Left renal pelvis (tissue), 4 donors: ENCODE data around the gene TSPO. TPM values are rescaled to one million over a fixed set of nuclear protein-coding genes. Genes with fewer than 3 reads are reported as not detected.

Experiments
- DNase-seq, 4 donors: peaks; one replicate each; pipeline ENCODE4 v3.0.0-alpha.2; 2013; ENCODE audit warnings: low read depth in 4 of 4, low spot score in 3 of 4
- polyA plus RNA-seq, 4 donors: library from polyadenylated mRNA; unstranded; fragments of 120-200 nt; gene quantifications; one replicate each; pipeline ENCODE4 v1.2.1, GENCODE V29; 2013; ENCODE audit not compliant: insufficient read length in 4 of 4

Gene TSPO
- polyA plus RNA-seq, 4 donors, result 18.4 to 36.3 (median 22.1) TPM

DNA sequence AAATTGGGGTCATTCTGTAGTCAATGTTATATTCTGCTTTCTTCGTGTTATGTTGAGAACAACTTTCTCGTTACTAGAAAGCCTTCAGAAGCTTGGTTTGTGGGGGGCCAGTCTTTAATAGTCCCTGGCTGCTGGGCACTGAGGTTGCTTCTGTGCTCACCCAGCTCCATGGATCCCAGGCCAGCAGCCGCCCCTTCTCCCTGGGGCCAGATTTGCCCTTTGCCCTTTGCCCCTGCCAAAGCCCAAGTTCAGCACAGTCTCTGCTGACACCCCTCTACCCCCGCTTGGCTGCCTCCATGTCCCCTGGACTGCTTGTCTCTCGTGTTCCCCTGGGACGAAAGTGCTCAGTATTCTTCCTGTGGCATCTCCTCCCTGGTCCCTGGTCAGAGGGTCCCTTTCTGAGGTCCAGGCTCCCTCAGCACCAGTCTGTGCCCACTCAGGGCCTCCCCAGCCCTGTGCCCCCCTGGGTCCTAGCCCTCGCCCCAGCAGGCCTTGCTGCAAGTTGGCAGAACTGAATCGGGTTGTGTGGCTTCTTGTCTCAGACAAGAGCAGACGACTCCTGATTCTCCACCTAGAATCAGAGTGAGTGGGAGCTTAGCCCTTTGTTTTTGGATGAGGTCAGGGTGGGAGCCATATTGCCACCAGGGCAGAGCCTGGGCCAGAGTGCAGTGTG, 6.7 kb downstream of the TSPO start:
- no peak for DNase-seq

DNA sequence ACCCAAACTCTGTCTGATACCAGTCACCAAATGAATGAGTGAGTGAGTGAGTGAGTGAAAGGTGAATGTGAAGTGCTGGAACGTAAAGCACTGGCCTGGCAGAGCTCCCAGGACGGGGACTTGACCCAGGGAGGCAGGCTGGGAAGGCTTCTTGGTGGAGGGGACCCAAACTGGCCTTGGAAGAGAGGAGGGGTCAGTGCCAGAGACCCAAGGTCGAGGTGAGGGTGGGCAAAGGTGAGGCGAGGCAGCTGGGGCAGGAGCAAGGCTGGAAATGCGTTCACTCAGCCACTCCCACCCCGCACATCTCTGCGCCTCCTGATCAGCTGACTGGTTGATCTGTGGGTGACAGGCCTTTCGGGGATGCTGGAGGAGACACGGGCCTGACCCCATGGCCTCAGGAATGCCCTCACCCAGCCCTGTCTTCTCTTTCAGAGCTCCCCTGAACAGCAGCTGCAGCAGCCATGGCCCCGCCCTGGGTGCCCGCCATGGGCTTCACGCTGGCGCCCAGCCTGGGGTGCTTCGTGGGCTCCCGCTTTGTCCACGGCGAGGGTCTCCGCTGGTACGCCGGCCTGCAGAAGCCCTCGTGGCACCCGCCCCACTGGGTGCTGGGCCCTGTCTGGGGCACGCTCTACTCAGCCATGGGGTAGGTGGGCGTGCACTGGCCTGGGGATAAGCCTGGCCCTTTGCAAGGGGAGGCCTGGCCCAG, 7.6 kb downstream of the TSPO start:
- no peak for DNase-seq

DNA sequence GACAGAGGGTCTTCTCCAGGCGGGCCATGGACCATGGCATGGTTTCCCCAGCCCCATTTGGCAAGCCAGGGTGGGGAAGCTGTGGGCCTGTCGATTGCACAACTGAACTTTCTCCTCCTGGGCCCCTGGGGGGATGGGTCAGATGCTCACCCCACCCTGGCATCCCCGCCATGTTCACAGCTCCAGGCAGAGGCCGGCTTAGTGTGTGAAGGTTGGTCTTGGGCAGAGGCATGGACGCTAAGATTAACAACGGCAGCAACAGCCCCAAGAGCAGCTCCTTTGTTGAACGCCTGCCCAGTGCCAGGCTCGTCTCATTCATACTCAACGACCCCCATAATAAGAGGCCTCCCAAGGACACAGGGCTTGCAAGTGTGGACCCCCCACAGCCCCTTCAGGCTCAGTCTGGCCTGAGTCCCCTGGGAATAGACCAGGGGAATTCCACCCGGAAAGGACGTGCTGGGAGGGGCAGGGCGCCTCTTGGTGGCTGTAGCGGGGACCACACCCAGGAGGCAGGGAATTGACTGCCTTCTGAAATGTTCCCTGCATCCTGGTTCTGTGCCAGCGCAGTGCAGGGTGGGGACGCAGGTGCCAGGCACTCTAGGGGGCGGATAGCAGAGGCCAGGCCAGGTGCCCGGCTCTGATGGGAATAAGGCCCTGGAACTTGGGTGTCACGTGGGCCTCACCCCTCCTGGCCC, 8.3 kb downstream of the TSPO start:
- DNase-seq, result no peak

DNA sequence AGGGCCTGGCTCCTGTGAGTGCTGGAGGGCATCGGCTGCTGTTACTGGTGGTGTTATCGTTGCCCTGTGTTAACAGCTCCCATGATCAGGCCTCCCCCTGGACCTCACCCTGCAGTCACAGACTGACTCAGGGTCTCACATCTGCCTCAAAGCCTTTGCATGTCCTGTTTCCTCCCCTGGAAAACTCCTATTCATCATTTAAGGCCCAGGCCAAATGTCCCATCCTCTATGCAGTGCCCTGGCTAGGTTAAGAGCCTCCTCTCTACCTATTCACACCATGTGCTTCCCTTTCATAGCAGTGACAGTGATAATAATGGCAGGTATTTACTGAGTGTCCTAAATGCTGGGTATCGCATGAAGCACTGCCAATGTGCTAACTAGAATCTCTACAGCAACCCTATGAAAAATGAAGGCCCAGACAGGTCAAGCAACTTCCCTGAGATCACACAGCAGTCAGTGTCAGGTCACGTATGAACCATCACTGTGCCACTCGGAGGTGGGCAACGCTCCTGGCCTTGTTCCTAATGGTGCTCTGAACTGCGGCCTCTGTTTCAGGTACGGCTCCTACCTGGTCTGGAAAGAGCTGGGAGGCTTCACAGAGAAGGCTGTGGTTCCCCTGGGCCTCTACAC, 9.3 kb downstream of the TSPO start:
- DNase-seq, result no peak

DNA sequence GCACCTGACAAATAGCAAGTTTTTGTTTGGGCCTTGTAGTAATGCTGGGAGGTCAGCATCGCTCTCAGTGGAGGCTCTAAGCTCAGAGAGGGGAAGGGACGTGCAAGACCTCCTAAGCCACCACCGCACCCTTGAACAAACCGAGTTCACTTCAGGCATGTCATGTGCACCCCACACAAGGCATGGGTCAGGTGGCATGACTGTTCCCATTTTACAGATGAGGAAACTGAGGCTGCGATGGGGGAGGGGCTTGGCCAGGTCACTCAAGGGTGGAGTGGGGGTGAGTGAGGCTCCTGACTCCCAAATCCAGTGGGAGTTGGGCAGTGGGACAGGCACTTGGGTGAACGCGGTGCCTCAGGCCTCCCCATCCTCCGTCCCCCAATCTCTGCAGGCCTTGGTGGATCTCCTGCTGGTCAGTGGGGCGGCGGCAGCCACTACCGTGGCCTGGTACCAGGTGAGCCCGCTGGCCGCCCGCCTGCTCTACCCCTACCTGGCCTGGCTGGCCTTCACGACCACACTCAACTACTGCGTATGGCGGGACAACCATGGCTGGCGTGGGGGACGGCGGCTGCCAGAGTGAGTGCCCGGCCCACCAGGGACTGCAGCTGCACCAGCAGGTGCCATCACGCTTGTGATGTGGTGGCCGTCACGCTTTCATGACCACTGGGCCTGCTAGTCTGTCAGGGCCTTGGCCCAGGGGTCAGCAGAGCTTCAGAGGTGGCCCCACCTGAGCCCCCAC, 11.2 kb downstream of the TSPO start:
- no peak for DNase-seq

DNA sequence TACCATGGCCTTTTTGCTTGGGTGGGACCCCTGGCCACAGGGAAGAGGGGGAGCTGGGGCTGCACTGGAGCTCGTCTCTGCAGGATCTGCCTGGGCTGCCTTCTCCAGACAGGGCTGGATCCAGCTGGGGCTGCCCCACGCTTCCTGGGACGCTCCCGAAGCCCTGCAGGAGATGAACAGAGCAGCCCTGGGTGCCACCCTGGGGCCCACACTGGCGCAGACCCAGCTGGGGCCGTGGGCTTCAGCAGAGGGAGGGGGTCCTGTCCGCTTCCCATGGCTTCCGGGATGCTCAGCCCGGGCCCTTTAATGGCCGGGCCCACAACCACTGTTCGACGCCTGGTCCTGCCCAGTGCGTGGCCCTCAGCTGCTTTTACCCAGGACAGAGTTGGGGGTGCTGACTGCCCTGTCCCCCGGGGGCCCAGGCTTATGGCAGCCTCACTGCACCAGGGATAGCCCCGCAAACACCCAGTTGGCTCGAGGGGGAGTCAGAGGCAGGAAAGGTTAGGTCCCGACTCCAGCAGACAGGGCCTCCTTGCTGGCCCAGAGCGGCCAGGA, 12.0 kb downstream of the TSPO start:
- DNase-seq, result no peak

DNA sequence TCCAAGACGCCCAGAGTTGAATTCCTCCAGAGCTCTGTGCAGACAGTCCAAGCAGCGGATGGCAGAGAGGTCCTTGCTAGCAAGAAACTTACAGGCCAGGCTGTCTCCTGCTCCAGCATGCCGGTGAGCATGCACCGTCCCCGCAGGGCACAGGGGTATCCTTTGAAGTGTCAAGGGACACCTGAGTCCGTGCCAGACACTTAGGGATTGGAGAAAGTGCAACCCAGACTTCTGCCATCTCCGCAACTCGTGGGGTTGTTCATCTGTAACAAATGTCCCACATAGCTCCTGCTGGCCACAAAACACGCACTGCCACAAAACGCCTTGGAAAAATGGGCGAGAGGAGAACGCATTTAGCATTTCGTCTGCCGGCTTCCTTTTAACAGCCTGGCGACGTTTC, 13.3 kb downstream of the TSPO start:
- no peak for DNase-seq

DNA sequence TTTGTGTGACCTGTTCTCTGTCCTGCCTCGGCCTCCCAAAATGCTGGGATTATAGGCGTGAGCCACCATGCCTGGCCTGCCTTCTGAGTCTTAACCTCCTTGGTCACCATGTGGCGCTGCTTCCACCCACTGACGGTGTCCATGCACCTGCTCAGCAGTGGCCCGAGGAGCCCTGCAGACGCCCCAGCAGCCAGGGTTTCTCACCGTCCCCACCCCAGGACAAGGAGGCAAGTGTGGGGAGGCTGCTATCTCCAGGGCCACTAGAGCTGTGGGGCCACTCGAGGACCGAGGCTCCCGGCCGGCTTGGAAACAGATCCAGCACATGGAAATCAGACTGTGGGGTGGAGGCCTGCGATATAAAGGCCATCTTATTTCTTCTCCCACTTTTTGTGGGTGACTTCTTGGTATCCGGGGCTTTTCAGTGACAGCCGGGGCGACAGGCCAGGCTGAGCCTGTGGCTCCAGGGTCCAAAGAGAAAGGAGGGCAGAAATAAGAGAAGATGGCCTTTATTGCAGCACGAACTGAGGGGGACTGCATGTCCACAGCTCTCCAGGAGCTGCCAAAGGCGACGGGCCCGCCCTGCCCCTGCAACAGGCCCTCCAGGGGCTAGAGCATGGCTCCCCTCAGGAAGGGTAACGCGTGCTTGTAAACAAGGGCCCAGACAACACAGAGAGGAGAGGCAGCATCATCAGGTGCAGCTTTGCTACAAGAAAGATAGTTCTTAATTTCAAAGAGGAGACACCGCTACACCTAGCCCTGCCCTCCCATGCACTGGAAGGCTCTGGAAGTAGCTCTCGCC, 15.0 kb downstream of the TSPO start:
- no peak for DNase-seq

DNA sequence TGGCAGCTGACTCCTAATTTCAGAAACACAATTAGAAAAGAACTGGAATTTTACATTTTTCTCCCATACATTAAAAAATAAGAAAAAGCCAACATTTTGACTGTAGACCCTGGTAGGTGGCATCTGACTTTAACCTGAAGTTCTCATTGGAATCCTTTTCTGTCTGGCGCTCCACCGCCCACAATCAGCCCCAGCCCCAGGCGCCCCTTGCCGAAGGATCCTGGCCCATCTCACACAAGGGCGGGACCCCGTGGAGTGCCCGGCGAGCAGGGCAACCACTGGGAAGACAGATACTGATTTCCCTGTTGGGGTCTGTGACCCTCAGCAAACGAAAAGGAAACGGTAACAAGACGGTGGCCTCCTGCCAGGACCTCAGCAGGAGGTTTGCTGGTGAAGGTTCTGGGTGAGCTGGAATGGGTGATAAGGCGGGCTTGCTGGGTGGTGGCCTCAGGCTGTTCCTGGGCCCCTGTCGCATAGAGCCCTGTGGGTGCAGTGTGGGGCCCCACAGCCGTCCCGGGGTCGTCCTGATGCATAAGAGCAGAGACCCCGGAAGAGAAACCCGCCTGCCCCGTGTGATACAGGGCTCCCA, 15.7 kb downstream of the TSPO start:
- no peak for DNase-seq

DNA sequence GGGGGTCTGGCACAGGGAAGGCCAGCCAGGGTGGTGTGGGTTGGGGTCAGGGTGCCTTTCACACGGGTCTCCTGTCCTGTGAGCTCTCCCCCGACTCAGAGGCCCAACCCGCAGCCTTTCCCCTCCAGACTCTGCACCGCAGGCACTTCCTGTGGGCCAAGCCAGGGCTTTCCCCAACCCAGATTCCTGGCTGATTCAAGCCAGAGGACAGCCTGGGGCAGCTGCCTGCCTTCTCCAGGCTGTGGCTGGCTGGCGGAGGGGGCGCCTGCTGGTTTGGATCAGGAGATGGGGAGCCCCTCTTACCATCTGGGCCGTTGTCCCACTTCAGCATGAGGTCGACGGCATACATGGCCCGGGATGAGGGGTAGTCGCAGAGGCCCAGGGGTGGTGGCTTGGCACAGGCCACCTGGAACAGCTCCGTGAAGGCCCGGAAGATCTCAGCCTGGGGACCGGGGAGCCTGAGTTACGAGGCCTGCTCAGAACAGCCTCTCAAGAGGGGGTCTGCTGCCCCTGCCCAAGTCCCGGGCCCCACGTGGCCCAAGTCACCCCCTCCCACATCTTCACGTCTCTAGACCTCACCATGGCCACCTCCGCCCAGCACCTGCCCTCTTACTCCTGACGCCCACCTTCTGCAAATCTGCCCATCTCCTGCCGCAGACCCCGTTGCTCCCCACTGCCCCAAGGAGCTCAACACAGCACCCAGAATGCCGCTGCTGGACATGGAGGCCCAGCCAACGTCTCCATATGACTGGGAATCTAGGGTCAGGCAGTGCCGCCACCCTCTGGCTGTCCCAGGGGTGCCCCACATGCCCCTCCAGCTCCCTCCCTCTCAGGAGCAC, 17.3 kb downstream of the TSPO start:
- no peak for DNase-seq

DNA sequence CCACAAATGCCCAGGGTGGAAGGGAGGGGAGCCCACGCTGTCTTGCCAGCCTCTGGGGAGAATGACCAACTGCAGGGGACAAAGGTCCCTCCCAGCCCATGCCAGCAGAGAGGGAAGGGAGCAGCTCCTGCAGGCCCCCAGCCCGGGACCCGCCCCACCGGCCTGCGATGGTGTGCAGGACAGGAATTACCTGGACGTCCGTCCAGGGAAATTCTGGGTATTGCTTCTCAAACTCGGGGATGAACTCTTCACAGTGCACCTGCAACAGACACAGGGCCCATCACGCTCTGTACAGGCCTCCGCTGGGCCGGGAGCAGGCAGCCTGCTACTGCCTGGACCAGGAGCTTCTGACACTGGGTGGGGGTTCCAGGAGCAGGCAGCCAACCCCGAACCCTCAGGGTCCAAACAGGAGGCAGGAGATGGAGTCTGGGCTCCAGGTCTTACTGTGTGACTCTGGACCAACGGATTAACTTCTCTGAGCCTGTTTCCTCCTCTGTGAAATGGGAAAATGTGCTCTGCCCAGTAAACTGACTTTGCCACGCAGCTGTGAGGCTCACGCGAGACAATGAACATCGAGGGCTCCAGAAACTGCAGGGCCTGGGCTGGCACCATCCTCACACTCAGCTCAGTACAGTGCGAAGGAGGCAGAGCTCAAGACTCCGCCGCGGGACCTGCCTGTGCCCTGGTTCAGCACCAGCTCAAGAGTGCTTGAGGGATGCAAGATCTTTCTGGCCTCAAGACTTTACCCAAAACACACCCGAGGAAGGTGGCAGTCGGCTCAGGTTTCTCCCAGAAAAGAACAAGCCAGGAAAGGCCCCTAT, 18.2 kb downstream of the TSPO start:
- DNase-seq, result no peak

DNA sequence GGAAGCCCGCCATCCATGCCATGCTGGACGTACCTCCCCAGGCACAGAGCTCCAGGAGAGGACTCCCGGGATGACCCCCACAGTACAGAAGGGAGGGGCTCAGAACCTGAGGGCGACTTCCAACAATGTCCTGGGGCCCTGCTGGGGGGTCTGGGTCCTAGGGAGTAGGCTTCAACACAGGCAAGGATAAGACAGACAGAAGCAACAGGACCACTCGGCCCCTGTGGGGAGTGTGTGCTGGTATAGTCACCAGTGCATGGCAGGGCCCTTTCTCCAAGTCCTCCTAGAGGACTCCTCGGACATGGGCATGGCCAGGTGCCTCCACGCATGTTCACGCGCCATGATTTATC, 18.7 kb downstream of the TSPO start:
- DNase-seq, result no peak

DNA sequence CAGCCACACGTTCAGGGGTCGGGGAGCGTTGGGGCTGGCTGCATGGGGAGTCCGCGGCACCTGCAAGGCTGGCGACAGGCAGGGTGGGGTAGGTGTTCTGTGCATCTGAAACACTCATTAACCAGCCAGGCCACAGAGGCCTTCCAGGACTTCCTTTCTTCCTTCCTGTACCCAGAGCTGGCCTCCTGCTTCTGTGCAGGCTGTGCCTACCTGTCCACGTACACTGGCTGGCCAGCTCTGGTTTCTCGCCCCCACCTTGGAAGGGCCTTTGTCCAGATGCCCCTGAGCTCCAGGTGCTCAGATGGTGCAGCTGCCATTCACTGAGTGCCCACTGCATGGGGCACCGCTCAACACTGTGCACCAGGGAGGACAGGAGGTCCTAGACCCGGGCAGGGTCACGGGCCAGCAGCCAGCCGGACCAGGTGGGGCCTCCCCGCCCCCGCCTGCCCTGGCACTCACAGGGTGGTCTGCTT, 19.7 kb downstream of the TSPO start:
- no peak for DNase-seq

DNA sequence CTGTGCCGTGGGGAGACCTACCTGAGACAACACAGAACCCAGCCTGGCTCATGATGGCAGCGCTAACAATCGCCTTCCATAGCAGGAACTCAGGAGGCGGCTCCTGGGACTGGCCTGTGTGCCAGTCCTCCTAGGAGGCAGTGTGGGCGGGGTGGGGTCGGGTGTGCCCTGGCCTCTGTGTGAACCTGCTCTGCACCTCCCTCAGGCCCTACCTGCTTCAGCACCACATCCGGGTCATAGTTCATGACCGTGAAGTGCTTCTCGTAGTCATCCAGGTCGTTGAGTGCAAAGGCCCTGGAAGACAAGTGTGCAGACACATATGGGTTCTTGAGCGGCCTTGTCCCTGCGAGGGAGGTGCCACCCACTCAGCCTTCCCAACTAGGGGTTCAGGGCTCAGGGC, 20.2 kb downstream of the TSPO start:
- no peak for DNase-seq

DNA sequence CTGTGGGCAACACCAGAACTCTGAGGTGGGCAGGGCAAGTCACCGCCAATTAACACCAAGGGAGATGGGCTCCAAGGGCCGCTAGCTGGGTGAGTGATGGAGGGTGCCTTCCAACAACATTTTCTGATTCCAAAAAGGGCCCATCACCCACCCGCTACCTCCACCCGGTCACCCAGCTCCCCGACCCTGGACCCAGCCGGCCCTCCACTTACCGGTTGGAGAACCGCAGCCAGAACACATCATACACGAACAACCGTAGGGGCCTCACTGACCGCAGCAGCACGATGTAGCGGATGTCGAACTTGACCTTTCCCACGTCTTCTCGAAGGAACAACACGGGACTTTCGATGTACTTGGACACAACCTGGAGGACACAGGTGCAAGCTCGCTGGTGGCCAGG, 20.8 kb downstream of the TSPO start:
- DNase-seq, result no peak

DNA sequence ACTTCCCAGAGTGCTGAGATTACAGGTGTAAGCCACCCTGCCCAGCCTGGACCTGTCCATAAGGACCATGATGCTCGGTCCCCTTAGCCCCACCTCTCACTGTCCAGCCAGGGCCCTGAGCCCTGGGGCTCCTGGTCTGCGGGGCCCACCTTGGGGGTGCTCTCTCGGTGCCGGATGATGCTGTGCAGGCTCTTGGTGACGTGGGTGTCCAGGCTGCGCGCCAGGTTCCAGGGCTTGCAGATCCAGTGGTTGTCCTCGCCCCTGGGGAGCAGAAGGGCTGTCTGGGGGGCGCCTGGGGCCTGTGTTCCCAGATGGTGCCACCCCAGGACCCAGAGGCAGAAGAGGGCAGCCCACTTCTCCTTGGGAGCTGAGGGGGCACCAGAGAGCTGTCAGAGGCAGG, 22.2 kb downstream of the TSPO start:
- DNase-seq, result no peak

DNA sequence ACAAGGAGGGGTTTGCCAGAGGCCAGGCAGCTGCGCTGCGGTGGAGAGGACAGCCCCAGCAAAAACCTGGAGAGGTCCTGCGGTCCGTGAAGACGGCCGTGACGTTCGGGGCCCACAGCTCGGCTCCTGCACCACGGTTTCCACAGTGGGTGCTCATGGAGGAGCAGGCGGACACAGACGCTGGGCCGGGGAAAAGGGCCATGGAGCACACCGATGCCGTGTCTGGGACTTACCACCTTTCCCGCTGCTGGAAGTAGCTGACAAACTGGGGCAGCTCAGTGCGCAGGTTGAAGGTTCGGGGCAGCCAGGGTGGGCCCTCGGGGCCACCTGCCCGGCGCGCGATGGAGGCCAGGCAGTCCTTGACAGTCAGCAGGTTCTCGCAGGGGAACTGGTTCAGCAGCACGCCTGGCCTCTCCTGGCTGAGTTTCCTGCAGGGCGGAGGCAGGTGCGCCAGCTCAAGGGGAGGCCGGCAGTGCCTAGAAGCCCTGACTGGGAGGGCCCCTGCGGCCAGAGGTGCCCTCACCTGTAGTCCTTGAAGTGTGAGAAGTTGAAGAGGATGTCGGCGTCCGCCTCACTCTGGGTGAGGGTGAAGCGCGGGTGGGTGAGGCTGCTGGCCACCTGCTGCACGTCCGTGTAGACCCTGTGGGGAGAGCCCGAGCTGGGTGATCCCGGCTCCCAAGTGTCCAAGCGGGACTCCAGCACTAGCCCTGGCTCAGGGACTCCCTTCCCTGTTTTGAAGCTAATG, 22.8 kb downstream of the TSPO start:
- no peak for DNase-seq
